Heart left ventricle (tissue), 16 donors: ENCODE data around the gene PTPRM. TPM values are rescaled to one million over a fixed set of nuclear protein-coding genes. Genes with fewer than 3 reads are reported as not detected.

Source experiments
- ATAC-seq, 4 donors: fragments of 200-7000 bp; cut with Tn5 transposase; one replicate each; pipeline ENCODE4 v1.9.1; 2020 to 2022; ENCODE audit warnings: moderate library complexity in 4 of 4, mild to moderate bottlenecking in 3 of 4, moderate number of reproducible peaks in 1 of 4
- DNase-seq, 5 donors: peaks; one replicate each; pipeline ENCODE4 v3.0.0-alpha.2; 2020
- H3K27ac ChIP-seq, 12 donors: fragments of 200-600 bp; sonication (generic) in 4 of 12; one replicate each; pipeline versions ENCODE4 v1.5.0 to v1.8.0; 2016 to 2022; ENCODE audit warnings: mild to moderate bottlenecking in 2 of 12
- H3K27me3 ChIP-seq, 9 donors: fragments of 200-600 bp; sonication (generic) in 2 of 9; one replicate each; pipeline versions ENCODE4 v1.5.1 to v1.8.0; 2016 to 2022; ENCODE audit warnings: mild to moderate bottlenecking in 3 of 9
- H3K36me3 ChIP-seq, 9 donors: fragments of 200-600 bp; sonication (generic) in 2 of 9; one replicate each; pipeline versions ENCODE4 v1.5.0 to v1.8.0; 2018 to 2022; ENCODE audit warnings: mild to moderate bottlenecking in 2 of 9
- H3K4me1 ChIP-seq, 12 donors: fragments of 200-600 bp; sonication (generic) in 4 of 12; one replicate each; pipeline versions ENCODE4 v1.5.0 to v1.8.0; 2016 to 2022; ENCODE audit warnings: mild to moderate bottlenecking in 3 of 12
- H3K4me3 ChIP-seq, 12 donors: fragments of 200-600 bp; sonication (generic) in 4 of 12; one replicate each; pipeline versions ENCODE4 v1.5.0 to v1.8.0; 2017 to 2022; ENCODE audit warnings: mild to moderate bottlenecking in 9 of 12, moderate library complexity in 4 of 12
- H3K9me3 ChIP-seq, 12 donors: fragments of 200-600 bp; sonication (generic) in 4 of 12; one replicate each; pipeline versions ENCODE4 v1.5.0 to v1.8.0; 2016 to 2022; ENCODE audit warnings: mild to moderate bottlenecking in 1 of 12
- POLR2A ChIP-seq, 2 donors: fragments of 450-650 bp; IDR thresholded peaks; one replicate each; pipeline ENCODE4 v1.6.1; 2017; ENCODE audit warnings: antibody characterized with exemption in 2 of 2, mild to moderate bottlenecking in 2 of 2, moderate library complexity in 2 of 2
- WGBS, 4 donors: extraction: QIAGEN DNeasy Blood & Tissue Kit in 2 of 4; methylation state at CpG; one replicate each; pipeline versions ENCODE4 v1.1.5 to v1.1.7; 2013 to 2018; 5-methylcytosine and 5-hydroxymethylcytosine counted together
- intact Hi-C, 10 donors: fragments of 100-400 bp; cut with DNase I; formaldehyde crosslinking; loops; one replicate each; pipeline versions ENCODE4 v1.11.1 to v1.14.2; 2022
- polyA plus RNA-seq, 2 donors: library from polyadenylated mRNA; stranded (reverse); fragments of 200-250 nt; gene quantifications; one replicate each; pipeline ENCODE4 v1.2.3, GENCODE V29; 2013
- total RNA-seq, 9 donors: library from RNA; depleted of rRNA in 2 of 9; stranded (reverse); fragments of >200 nt in 2 of 9; fragmentation: NEBNext Ultra II Directional in 3 of 9; extraction: Animal tissue kit (Norgen Biotek cat#: 25700) in 3 of 9; gene quantifications; one replicate each; pipeline versions ENCODE4 v1.1.0 to v1.2.4, GENCODE V29; 2016 to 2023
- TF ChIP-seq, protein P1 (sequence below), 12 donors: fragments of 200-600 bp; sonication (generic) in 4 of 12; IDR thresholded peaks; one replicate each; pipeline versions ENCODE4 v1.5.0 to v1.8.0; 2018 to 2022; ENCODE audit warnings: antibody characterized with exemption in 12 of 12, mild to moderate bottlenecking in 5 of 12
- donor health status: ischemic (EF 13 %, LVEDD 7.1; RV severe dilation, severe dysfunction).
- donor health status: healthy with polysubstance abuse.
- donor health status: DM: no; HTN: yes; CAD: no.
- donor health status: DM: no; HTN: no; CAD: no.
- donor health status: ischemic (EF 25% LVEDD 6.9; RV normal size, moderate dysfunction).
- donor health status: ischemic (EF 25% LVEDD 5.7; RV mildly dilated, moderate dysfunction).
- donor health status: healthy.
- donor health status: DM: yes; HTN: yes; CAD: no.
- donor health status: ischemic (EF 35%, LVEDD 5.7; RV mildly dilated, moderate dysfunction).
- donor health status: nonischemic (EF 11% LVEDD 7.7; RV severe dilation, severe dysfunction).
- donor health status: DM: yes; HTN: yes; CAD: no.
- donor health status: PGD.
- donor health status: ischemic (EF 29% LVEDD 5.4; RV normal size, mild dysfunction).
- donor health status: nonischemic (EF 23%, LVEDD 6.1; RV moderate dilation, normal function).

PTPRM gene
- total and polyA plus RNA-seq, 11 donors = 93.8 to 186 (median 123) TPM

DNA sequence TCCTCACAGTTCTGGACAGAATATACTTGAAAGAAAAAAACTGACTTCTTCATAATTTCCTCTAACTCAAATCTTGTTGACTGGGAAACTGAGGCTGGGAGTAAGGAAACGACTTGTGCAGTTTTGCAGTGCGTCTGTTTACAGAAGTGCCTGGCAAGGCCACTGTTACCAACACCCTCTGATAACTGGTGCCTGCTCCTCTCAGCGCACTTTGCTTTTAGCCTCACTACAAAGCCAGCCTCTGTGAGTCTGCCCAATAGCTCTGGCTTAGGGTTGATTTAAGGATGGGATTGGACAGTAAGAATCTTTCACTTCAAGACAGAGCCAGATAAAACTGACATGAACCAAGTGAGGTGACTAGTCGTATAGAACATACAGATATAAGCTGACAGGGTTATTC, 410.8 kb downstream of the PTPRM start:
- H3K27ac ChIP-seq = peak overlapping the region in 1 of 12 donors; percentile 34
- H3K36me3 ChIP-seq = no peaks in the 10 kb centered on the region
- no peak for DNase-seq
- intact Hi-C loops = loop anchor here in 2 of 10 donors (10.0 kb wide), 2 partner anchors 183 to 413 kb away; partner anchors contain the start of gene PTPRM (in 1 of the 2)
- H3K4me1 ChIP-seq = peaks cover 0 to 44% (median 10%) of the 10 kb centered on the region in 12 donors
- no peak overlapping the region for H3K4me3 ChIP-seq
- H3K27me3 ChIP-seq = no peaks in the 10 kb centered on the region
- ATAC-seq = peak; percentile 49 to 76 (median 69)
- H3K9me3 ChIP-seq = no peaks in the 10 kb centered on the region
- WGBS, 4 donors = 32 to 50% (median 47%) methylated on average over 4 of the region's 4 CpGs
- no peak for TF ChIP-seq POLR2A (IDR thresholded peaks at IDR 0.05)
- TF ChIP-seq, protein P1, sequence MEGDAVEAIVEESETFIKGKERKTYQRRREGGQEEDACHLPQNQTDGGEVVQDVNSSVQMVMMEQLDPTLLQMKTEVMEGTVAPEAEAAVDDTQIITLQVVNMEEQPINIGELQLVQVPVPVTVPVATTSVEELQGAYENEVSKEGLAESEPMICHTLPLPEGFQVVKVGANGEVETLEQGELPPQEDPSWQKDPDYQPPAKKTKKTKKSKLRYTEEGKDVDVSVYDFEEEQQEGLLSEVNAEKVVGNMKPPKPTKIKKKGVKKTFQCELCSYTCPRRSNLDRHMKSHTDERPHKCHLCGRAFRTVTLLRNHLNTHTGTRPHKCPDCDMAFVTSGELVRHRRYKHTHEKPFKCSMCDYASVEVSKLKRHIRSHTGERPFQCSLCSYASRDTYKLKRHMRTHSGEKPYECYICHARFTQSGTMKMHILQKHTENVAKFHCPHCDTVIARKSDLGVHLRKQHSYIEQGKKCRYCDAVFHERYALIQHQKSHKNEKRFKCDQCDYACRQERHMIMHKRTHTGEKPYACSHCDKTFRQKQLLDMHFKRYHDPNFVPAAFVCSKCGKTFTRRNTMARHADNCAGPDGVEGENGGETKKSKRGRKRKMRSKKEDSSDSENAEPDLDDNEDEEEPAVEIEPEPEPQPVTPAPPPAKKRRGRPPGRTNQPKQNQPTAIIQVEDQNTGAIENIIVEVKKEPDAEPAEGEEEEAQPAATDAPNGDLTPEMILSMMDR (IDR thresholded peaks at IDR 0.05) = no peak

GRCh38 chr18:7978834-7979233, 411.7 kb downstream of the PTPRM start:
- H3K4me3 ChIP-seq = no peak overlapping the region
- H3K27ac ChIP-seq = no peak overlapping the region
- H3K9me3 ChIP-seq = no peaks in the 10 kb centered on the region
- TF ChIP-seq, protein P1 (IDR thresholded peaks at IDR 0.05) = no peak
- no peak for TF ChIP-seq POLR2A (IDR thresholded peaks at IDR 0.05)
- intact Hi-C loops = loop anchor here in 2 of 10 donors (10.0 kb wide), 2 partner anchors 184 to 414 kb away; partner anchors contain the start of gene PTPRM (in 1 of the 2)
- H3K27me3 ChIP-seq = no peaks in the 10 kb centered on the region
- no peak for DNase-seq
- ATAC-seq = no peak
- peaks cover 0 to 48% (median 11%) of the 10 kb centered on the region in 12 donors for H3K4me1 ChIP-seq
- 71 to 80% (median 77%) methylated on average over 4 of the region's 4 CpGs for WGBS, 4 donors
- no peaks in the 10 kb centered on the region for H3K36me3 ChIP-seq

GRCh38 chr18:7979714-7980113, 412.6 kb downstream of the PTPRM start:
- DNase-seq (no peak), ATAC-seq (no peak)
- Histone ChIP-seq H3K27ac (no peak overlapping the region), H3K4me3 (no peak overlapping the region), H3K9me3 (no peaks in the 10 kb centered on the region), H3K4me1 (peaks cover 3 to 45% (median 11%) of the 10 kb centered on the region in 12 donors), H3K36me3 (no peaks in the 10 kb centered on the region), H3K27me3 (no peaks in the 10 kb centered on the region)
- WGBS, 4 donors = 94 to 98% (median 95%) methylated on average over 8 of the region's 8 CpGs
- TF ChIP-seq POLR2A (IDR thresholded peaks at IDR 0.05) = no peak
- TF ChIP-seq, protein P1 (IDR thresholded peaks at IDR 0.05) = no peak
- intact Hi-C loops = loop anchor here in 3 of 10 donors (10.0 kb wide), 3 partner anchors 175 to 415 kb away; partner anchors contain the start of gene PTPRM (in 1 of the 3)

GRCh38 chr18:7980136-7980535, 413.0 kb downstream of the PTPRM start:
- intact Hi-C loops = loop anchor here in 1 of 10 donors (10.0 kb wide), 1 partner anchor 175 kb away; no protein-coding TSS in a partner anchor
- H3K27me3 ChIP-seq = no peaks in the 10 kb centered on the region
- 96 to 99% (median 98%) methylated on average over 3 of the region's 3 CpGs for WGBS, 4 donors
- H3K27ac ChIP-seq = no peak overlapping the region
- DNase-seq (no peak), ATAC-seq (no peak)
- TF ChIP-seq, protein P1 (IDR thresholded peaks at IDR 0.05) = peak in 1 of 12 donors; percentile 20
- no peak for TF ChIP-seq POLR2A (IDR thresholded peaks at IDR 0.05)
- no peaks in the 10 kb centered on the region for H3K9me3 ChIP-seq
- H3K36me3 ChIP-seq = no peaks in the 10 kb centered on the region
- H3K4me3 ChIP-seq = no peak overlapping the region
- H3K4me1 ChIP-seq = peaks cover 3 to 44% (median 10%) of the 10 kb centered on the region in 12 donors
